Measurements from ENCODE around the gene SEMA3G.
A peak's percentile ranks its signal among the peaks of the same experiment; 100 is the strongest.

SEMA3G gene

GRCh38 chr3:52438579-52439425 is 6.1 kb downstream of the SEMA3G start:
- DNase-seq (ENCODE audit: low read depth), result no peak

GRCh38 chr3:52438104-52438376 is 6.9 kb downstream of the SEMA3G start:
- DNase-seq (ENCODE audit: low read depth), result no peak

GRCh38 chr3:52437326-52438103 is 7.4 kb downstream of the SEMA3G start:
- DNase-seq (ENCODE audit: low read depth), result no peak

- no peak for DNase-seq (ENCODE audit: low read depth)
Observed at GRCh38 chr3:52436500-52437149, 8.3 kb downstream of the SEMA3G start.

- no peak for DNase-seq (ENCODE audit: low read depth)
Observed at GRCh38 chr3:52435246-52436101, 9.4 kb downstream of the SEMA3G start.

- no peak for DNase-seq (ENCODE audit: low read depth)
Observed at GRCh38 chr3:52434491-52435115, 10.3 kb downstream of the SEMA3G start.

- DNase-seq (ENCODE audit: low read depth), result no peak
Observed at GRCh38 chr3:52433996-52434479, 10.9 kb downstream of the SEMA3G start.

GRCh38 chr3:52433328-52433995 is 11.4 kb downstream of the SEMA3G start:
- no peak for DNase-seq (ENCODE audit: low read depth)

- no peak for DNase-seq (ENCODE audit: low read depth)
Observed at GRCh38 chr3:52432691-52433141, 12.2 kb downstream of the SEMA3G start.

- no peak for DNase-seq (ENCODE audit: low read depth)
Observed at GRCh38 chr3:52432225-52432624, 12.7 kb downstream of the SEMA3G start.

- no peak for DNase-seq (ENCODE audit: low read depth)
Observed at GRCh38 chr3:52431459-52432223, 13.3 kb downstream of the SEMA3G start.

- DNase-seq (ENCODE audit: low read depth), result no peak
Observed at GRCh38 chr3:52430416-52430810, 14.5 kb downstream of the SEMA3G start.

GRCh38 chr3:52429779-52430415 is 15.0 kb downstream of the SEMA3G start:
- no peak for DNase-seq (ENCODE audit: low read depth)

- no peak for DNase-seq (ENCODE audit: low read depth)
Observed at GRCh38 chr3:52429031-52429430, 15.9 kb downstream of the SEMA3G start.

GRCh38 chr3:52428151-52429005 is 16.5 kb downstream of the SEMA3G start:
- DNase-seq (ENCODE audit: low read depth), result peak; percentile 72

- no peak for DNase-seq (ENCODE audit: low read depth)
Observed at GRCh38 chr3:52423173-52423572, 21.7 kb downstream of the SEMA3G start.

- no peak for DNase-seq (ENCODE audit: low read depth)
Observed at GRCh38 chr3:52422669-52423068, 22.2 kb downstream of the SEMA3G start.

GRCh38 chr3:52420388-52420787 is 24.5 kb downstream of the SEMA3G start:
- DNase-seq (ENCODE audit: low read depth), result no peak

GRCh38 chr3:52415800-52416199 is 29.1 kb downstream of the SEMA3G start:
- DNase-seq (ENCODE audit: low read depth), result no peak
